H54 (cell line): ENCODE results near the gene IFRD2.
"Not testable (repeated sequence)": the region's sequence is repeated elsewhere in the genome, so short reads cannot be mapped to it uniquely, and the experiment has no call there.

Source experiments
- DNase-seq: peaks from one replicate; pipeline ENCODE4 v3.0.0; 2011; ENCODE audit warnings: low spot score, mixed read lengths; ENCODE audit not compliant: insufficient read length
- FAIRE-seq: peaks from 3 replicates; lab custom pipeline; 2011; peaks lifted over from hg19 to GRCh38; lab: Jason Lieb, UNC
- POLR2A ChIP-seq: IDR thresholded peaks from 2 replicates; pipeline ENCODE4 v1.6.1; 2011; ENCODE audit warnings: low read depth, mild to moderate bottlenecking, low read length

Gene IFRD2

GRCh38 chr3:50321336-50322114 lies 29.3 kb upstream of the IFRD2 start:
- no peak for FAIRE-seq
- TF ChIP-seq POLR2A = peak; percentile 73
- DNase-seq = peak; percentile 81

- FAIRE-seq (no peak), DNase-seq (no peak)
- no peak for TF ChIP-seq POLR2A
These were observed 28.7 kb upstream of the IFRD2 start for GRCh38 chr3:50320853-50321335.

DNA sequence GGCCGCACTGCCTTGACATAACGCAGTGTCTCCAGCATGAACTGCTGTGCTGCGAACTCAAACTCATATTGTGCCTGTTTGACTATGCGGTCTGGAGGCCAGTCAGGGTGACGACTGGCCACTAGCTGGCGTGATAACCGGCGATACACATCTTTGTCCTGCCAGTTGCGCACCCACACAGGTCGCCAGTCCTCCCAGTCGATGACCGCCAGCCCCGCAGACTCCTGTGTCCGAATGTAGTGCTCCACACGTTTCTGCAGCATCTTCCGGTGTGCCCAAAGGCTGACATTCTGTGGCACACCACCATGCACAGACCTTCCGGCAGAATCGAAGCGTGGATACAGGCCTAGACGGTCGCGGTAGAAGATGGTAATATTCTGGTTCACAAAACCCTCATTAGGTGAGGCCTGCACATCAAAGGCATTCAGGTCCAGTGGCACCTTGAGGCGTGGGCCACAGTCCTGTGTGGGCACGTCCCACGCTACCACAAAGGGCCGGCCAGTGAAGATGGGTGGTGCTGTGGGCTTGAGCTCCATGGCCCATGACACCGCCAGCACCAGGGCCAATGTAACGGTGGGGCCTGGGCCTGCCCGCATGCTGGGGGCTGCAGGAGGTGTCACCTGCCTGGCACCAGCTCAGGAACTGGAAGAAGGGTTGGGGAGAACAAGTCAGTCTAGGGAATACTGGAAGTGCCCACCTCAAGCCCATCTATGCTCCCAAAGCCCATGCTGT lies 27.8 kb upstream of the IFRD2 start:
- FAIRE-seq (no peak), DNase-seq (no peak)
- no peak for TF ChIP-seq POLR2A

- no peak for TF ChIP-seq POLR2A
- DNase-seq = no peak
- FAIRE-seq = no peak
These were observed 27.1 kb upstream of the IFRD2 start for GRCh38 chr3:50319181-50319893.

DNA sequence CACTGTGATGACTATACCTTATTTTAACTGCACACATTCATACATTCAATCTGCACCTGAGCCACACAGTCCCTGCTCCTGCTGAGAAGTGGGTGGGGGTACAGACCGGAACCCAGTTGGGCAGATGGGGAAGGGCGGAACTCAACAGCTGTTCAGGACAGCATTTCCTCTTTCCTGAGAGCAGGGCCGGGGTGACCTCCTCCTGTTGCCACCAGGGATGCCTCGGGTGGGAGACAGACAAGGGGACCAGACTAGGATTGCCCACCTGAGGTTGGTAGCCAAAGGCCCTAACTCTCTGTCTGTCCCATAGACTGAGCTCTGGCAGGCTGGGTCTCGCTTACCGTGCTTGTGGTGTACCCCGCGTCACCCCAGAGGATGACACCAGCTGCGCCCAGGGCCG lies 26.4 kb upstream of the IFRD2 start:
- DNase-seq (no peak), FAIRE-seq (no peak)
- TF ChIP-seq POLR2A = no peak

DNA sequence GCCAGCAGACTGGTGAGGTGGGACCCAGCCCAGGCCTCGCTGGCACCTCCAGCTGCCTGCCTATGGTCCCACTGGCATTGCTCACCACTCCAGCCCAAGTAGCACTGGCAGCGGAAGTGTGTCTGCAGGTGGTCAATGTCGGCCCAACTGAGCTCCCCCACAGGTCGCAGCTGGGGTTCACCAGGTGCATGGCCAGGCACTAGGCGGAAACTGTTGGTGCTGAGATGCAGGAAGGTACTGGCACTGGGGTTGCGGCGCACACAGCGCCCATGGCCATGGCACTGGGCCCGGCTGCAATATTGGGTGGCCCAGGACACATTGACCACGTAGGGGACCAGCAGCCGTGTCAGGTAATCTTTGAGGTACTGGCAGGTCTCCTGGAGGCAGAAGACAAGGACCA lies 25.9 kb upstream of the IFRD2 start:
- DNase-seq (no peak), FAIRE-seq (no peak)
- TF ChIP-seq POLR2A = no peak

DNA sequence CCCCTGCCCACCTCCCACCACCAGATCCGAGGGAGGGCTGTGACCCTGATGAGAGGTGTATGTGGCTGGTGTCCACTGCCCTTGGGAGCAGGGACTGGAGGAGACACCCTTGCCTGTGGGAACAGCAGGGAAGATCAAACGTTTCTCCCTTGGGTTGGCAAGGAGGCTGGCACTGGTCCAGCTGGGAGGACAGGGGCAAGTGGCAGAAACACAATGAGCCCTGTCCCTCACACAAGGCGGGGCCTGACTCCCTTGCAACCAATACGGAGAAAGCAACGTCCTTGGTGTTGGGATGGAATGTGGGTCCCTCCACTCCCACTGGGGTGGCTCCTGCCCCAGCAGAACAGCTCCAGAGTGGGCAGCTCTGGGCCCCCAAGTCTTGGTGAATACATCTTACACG lies 25.1 kb upstream of the IFRD2 start:
- no peak for TF ChIP-seq POLR2A
- FAIRE-seq (no peak), DNase-seq (no peak)

DNA sequence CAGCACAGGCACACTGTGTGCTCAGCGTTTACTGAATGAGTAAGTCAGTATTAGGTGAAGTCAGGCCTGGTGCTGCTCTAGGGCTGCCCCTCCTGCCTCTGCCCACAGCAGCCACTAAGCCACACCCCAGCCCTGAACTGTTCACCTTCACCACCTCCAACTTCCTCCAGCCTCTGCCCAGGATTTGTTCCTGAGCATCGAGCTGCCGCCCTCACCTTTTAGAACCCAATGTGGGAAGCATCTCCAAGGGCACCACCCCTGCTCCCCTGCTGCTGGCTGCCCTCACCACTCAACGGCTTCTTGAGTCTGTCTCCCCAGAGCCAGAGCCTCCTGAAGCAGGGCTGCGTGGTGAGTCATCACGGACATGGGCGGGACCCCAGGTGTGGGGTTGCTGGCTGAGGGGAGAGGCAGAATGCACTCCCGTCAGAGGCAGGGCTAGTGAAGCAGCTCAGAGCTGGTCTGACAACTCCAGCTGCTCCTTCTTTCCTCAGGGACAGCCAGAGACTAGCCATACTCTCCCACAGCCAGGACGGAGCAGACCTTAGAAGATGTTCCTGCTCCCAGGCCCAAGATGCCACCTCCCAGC lies 24.5 kb upstream of the IFRD2 start:
- DNase-seq = peak; percentile 94

DNA sequence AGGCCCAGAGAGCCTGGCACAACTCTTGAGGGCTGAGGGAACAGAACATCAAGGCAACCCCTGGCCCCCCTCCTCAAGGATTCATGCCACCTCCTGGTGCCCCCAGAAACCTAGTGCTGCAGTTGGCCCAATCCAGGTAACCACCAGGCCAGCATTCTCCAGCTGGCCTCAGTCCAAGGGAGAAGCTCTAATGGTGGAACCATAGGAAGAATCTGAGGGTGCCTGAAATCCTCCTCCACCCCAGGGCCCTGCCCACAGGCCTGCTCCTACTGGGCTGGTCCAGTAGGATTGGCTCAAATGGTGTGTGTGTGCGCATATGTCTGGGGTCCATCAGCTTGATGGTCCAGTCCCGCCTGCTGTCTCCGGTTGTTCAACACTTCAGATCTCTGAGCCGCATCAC lies 22.6 kb upstream of the IFRD2 start:
- TF ChIP-seq POLR2A = no peak
- FAIRE-seq = no peak

More for the DNA sequence above, 24.5 kb upstream of the IFRD2 start:
- FAIRE-seq = peak; percentile 73
- TF ChIP-seq POLR2A = no peak

DNA sequence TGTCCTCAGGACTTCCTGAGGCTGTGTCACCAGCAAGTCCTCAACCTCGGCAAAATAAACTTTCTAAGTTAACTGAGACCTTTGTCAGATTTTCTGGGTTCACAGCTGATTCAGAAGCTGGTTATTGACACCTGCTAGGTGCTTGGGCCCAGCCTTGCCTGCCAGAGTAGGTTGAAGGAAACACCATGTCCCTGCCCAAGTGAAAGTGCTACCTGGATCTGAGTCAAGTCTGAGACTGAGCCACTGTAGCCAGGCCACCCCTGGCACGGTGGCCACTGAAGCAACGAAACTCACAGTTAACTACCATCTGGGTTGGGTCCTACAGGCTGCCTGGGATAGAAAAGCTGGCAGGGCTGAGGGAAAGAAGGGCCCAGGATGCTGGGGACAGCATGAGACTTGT lies 22.1 kb upstream of the IFRD2 start:
- DNase-seq (no peak), FAIRE-seq (no peak)
- TF ChIP-seq POLR2A = no peak

More for the DNA sequence above, 22.6 kb upstream of the IFRD2 start:
- no peak for DNase-seq

DNA sequence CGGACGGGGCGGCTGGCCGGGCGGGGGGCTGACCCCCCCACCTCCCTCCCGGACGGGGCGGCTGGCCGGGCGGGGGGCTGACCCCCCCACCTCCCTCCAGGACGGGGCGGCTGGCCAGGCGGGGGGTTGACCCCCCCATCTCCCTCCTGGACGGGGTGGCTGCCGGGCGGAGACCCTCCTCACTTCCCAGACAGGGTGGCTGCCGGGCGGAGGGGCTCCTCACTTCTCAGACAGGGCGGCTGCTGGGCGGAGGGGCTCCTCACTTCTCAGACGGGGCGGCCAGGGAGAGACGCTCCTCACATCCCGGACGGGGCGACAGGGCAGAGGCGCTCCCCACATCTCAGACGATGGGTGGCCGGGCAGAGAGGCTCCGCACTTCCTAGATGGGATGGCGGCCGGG lies 19.8 kb upstream of the IFRD2 start:
- not testable (repeated sequence) for FAIRE-seq, DNase-seq

DNA sequence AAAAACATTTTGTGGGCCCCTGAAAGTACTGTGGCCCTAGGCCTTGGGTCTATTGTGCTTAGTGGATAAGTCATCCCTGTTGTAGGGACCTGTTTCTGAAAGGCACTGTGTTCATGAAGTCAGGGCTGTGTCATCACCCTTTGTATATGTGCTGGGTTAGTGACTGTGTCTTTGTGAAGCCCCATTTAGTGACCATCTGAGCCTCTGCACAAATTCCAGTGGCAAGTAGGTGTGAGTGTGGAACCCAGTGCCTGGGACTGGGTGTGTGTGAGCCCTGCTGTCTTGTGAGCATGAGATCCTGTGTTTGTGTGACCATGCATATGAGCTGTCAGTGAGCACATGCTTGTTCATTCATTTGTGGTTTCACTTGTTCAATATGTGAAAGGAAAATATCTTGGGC lies 12.4 kb upstream of the IFRD2 start:
- DNase-seq (no peak), FAIRE-seq (no peak)
- no peak for TF ChIP-seq POLR2A

DNA sequence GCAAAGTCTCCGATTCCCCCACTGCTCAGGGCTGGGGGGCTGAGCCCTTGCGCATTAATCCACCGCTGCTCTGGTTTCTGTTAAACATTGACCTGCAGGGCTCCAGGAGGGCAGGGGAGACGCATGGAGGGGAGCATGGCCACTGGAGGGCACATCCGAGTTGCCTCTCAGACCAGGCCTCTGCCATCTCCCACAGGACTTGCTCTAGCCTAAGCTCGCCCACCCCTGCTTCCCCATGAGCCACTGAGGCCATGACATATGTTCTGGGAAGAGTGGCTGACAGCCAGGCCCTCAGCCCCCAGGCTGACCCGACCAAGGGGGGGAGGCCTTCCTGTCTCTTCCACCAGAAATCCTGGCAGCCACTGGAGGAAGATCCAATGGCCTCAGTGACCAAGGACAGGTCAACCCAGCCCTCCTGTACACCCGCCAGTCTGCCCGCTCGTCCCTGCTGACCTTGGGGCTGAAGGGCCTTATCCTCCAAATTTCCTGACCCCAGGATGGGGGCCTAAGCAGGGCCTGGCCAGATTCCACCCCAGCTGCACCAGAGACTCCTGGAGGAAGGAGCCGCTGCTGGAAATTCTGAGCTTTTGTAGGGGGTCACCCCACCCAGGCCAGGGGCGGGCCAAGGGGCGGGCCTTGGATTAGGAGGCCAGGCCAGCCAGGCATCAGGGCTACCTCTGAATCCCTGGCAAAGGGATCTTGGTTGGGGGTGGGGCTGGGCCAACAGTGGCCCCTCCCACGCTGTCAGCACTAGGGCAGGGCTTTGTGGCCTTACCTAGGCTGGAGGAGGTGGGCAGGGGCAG lies 11.0 kb upstream of the IFRD2 start, which contains the start of gene HYAL1:
TSS of gene HYAL1 (minus strand) at position 562 of the 803 bp plus-strand sequence. CDS start 618 bp downstream, outside the sequence.
- no peak for TF ChIP-seq POLR2A
- DNase-seq = no peak
- no peak for FAIRE-seq
